MCF 10A (cell line): ENCODE results near the gene IGFN1. TPM values are rescaled to one million over a fixed set of nuclear protein-coding genes. Genes with fewer than 3 reads are reported as not detected.
"Not testable (repeated sequence)": the region's sequence is repeated elsewhere in the genome, so short reads cannot be mapped to it uniquely, and the experiment has no call there.

Source experiments
- BruUV-seq: library from RNA; stranded (reverse); fragments of 400-500 nt; replicated peaks from 2 replicates; lab custom pipeline; 2021; lab: Mats Ljungman, UMichigan
- CTCF ChIA-PET: fragments of 300-600 bp; sonication (Branson Sonifier 250); formaldehyde crosslinking; extraction: SDS; loops from one replicate; lab custom pipeline; 2021; ENCODE audit warnings: antibody characterized with exemption, inconsistent platforms; lab: Yijun Ruan, JAX
- POLR2A ChIA-PET: fragments of 300-600, 350-650 bp; sonication (Branson Sonifier 250); formaldehyde crosslinking; extraction: SDS; loops from one replicate; lab custom pipeline; 2020; ENCODE audit warnings: antibody characterized with exemption, inconsistent platforms; lab: Yijun Ruan, JAX
- DNase-seq: peaks from one replicate; pipeline ENCODE4 v3.0.0-alpha.2; 2018; ENCODE audit not compliant: unreplicated experiment
- H3K27ac Mint-ChIP-seq: one replicate; pipeline ENCODE4 v1.8.0; 2022; ENCODE audit warnings: mild to moderate bottlenecking, low read depth, mixed read lengths; ENCODE audit not compliant: unreplicated experiment
- H3K27me3 Mint-ChIP-seq: one replicate; pipeline ENCODE4 v1.8.0; 2022; ENCODE audit warnings: mixed read lengths; ENCODE audit not compliant: insufficient read depth, unreplicated experiment
- H3K36me3 Mint-ChIP-seq: one replicate; pipeline ENCODE4 v1.8.0; 2022; ENCODE audit warnings: mild to moderate bottlenecking, moderate library complexity, mixed read lengths; ENCODE audit not compliant: insufficient read depth, unreplicated experiment
- H3K4me1 Mint-ChIP-seq: one replicate; pipeline ENCODE4 v1.8.0; 2022; ENCODE audit warnings: mixed read lengths; ENCODE audit not compliant: insufficient read depth, unreplicated experiment
- H3K4me3 Mint-ChIP-seq: one replicate; pipeline ENCODE4 v1.8.0; 2022; ENCODE audit warnings: mild to moderate bottlenecking, moderate library complexity, mixed read lengths; ENCODE audit not compliant: unreplicated experiment
- H3K9me3 Mint-ChIP-seq: one replicate; pipeline ENCODE4 v1.8.0; 2022; ENCODE audit warnings: mixed read lengths; ENCODE audit not compliant: unreplicated experiment
- CTCF ChIP-seq: fragments of 200-600 bp; IDR thresholded peaks from one replicate; pipeline ENCODE4 v1.8.0; 2022; ENCODE audit warnings: antibody characterized with exemption, mild to moderate bottlenecking; ENCODE audit not compliant: unreplicated experiment
- intact Hi-C: fragments of 100-400 bp; cut with micrococcal nuclease; formaldehyde crosslinking; loops from 2 replicates; pipeline ENCODE4 v1.14.1; 2022
- total RNA-seq: library from RNA; stranded (reverse); gene quantifications from 2 replicates; pipeline ENCODE4 v1.2.3, GENCODE V29; 2022

The IGFN1 gene
- total RNA-seq, 1 experiment from 2014 or later, result 0.26 TPM

DNA sequence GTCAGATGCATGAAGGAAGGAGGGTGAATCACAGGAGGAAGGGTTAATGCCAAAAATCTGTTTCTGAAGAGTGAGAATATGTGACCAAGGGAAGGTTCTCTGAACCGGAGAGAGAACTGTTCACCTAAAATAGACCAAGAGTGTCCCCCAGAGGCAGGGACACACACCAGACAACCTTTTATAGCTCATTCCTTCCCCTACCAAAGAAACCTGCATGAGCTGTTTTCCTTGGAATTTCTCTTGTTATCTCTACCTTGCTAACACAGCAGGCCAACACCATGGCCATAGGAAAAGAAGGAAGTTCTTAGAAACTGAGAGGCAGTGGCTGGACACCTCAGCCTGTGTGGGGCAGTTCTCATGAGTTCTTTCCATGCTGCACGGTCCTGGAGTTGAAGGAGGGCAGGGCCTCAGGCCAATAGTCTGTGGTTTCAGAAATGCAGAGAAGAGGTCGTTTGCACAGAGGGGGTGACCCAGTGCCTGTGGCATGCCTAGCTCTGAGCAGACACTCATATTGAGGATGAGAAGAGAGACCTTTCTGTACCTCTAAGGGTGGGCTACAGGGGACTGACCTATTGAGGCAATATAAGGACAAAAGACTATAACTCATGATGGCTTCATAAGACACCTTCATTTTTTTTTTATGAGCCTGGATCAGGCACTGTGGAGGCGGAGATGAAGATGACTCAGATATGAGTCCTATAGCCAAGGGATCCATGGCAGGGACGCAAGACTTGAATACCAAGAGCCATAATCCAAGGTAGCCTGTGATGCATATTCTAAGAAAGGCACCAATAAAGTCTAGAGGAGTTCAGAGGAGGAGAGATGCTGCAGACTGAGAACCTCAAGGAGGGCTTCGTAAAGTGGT, 39.4 kb downstream of the IGFN1 start:
- Mint-ChIP-seq H3K27ac (no peak overlapping the region), H3K27me3 (no peaks in the 10 kb centered on the region), H3K9me3 (no peaks in the 10 kb centered on the region), H3K36me3 (no peaks in the 10 kb centered on the region), H3K4me3 (no peak overlapping the region), H3K4me1 (peaks cover 10% of the 10 kb centered on the region)
- BruUV-seq, result no TSS peak
- peak; percentile 78 for DNase-seq
- TF ChIP-seq CTCF, result no peak
- intact Hi-C loops, result no loop called here
- CTCF ChIA-PET, result interaction anchor here (0.5 to 1.5 kb wide), 14 partner anchors 12 to 1087 kb away, joined by 3 to 7 read pairs (median 3); no protein-coding TSS in a partner anchor
- POLR2A ChIA-PET, result interaction anchor here (0.7 to 1.4 kb wide), 2 partner anchors 11 to 76 kb away, joined by 3 read pairs; partner anchors contain the start of gene TMEM9

DNA sequence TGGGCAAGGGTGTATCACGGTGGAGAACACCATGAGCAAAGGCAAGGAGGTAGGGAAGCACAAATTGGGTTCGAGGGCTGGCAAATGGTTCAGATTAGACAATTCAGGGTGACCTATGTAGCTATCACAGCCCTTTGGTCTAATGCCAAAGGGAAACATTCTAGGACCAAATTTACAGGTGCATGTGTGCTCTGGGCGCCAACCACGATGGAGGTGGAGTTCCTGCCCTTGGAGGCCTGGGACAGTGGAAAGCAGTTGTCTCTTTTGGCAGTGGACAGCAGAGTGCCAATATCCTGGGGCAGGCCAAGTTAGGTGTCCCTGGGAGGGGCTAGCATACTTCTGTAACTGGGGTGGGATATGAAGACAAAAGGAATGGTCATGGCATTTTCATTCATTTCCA, 40.1 kb downstream of the IGFN1 start:
- no TSS peak for BruUV-seq
- no peak for TF ChIP-seq CTCF
- CTCF ChIA-PET, result interaction anchor here (0.6 to 1.5 kb wide), 6 partner anchors 23 to 258 kb away, joined by 3 to 7 read pairs (median 3); no protein-coding TSS in a partner anchor
- Mint-ChIP-seq H3K4me1 (peaks cover 10% of the 10 kb centered on the region), H3K4me3 (no peak overlapping the region), H3K36me3 (no peaks in the 10 kb centered on the region), H3K9me3 (no peaks in the 10 kb centered on the region), H3K27ac (no peak overlapping the region), H3K27me3 (no peaks in the 10 kb centered on the region)
- no peak for DNase-seq
- intact Hi-C loops, result no loop called here
- POLR2A ChIA-PET, result interaction anchor here (1.4 kb wide), 1 partner anchor 10 kb away, joined by 3 read pairs; no protein-coding TSS in a partner anchor

DNA sequence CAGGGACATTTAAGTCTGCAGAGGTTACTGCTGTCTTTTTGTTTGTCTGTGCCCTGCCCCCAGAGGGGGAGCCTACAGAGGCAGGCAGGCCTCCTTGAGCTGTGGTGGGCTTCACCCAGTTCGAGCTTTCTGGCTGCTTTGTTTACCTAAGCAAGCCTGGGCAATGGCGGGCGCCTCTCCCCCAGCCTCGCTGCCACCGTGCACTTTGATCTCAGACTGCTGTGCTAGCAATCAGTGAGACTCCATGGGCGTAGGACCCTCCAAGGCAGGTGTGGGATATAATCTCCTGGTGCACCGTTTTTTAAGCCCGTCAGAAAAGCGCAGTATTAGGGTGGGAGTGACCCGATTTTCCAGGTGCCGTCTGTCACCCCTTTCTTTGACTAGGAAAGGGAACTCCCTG, 49.0 kb downstream of the IGFN1 start:
- peaks cover 68% of the 10 kb centered on the region for H3K27me3 Mint-ChIP-seq
- DNase-seq, H3K4me3 Mint-ChIP-seq, POLR2A ChIA-PET, intact Hi-C loops, H3K36me3 Mint-ChIP-seq, H3K9me3 Mint-ChIP-seq, H3K27ac Mint-ChIP-seq, BruUV-seq, H3K4me1 Mint-ChIP-seq: not testable (repeated sequence)
- CTCF ChIA-PET, result interaction anchor here (7.4 kb wide), 1 partner anchor 15 kb away, joined by 62 read pairs; no protein-coding TSS in a partner anchor

DNA sequence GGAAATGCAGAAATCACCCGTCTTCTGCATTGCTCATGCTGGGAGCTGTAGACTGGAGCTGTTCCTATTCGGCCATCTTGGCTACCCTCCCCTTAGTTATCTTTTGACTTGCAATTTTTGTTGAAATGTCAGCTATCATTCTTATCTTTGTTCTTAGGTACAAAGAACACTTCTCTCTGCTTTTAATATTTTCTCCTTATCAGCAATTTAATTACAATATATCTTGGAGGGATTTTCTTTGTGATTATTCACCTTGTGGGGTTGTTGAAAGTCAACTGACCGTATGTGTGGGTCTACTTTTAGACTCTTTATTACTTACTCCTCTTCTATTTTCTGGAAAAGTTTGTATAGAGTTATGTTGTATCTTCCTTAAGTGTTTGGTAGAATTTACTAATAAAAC, 49.5 kb downstream of the IGFN1 start:
- no peak for TF ChIP-seq CTCF
- Mint-ChIP-seq H3K27ac (no peak overlapping the region), H3K4me3 (no peak overlapping the region), H3K36me3 (no peaks in the 10 kb centered on the region), H3K9me3 (no peaks in the 10 kb centered on the region), H3K4me1 (peaks cover 4% of the 10 kb centered on the region), H3K27me3 (peaks cover 68% of the 10 kb centered on the region)
- no TSS peak for BruUV-seq
- POLR2A ChIA-PET, result no interaction called here
- no peak for DNase-seq
- CTCF ChIA-PET, result interaction anchor here (2.5 to 7.4 kb wide), 2 partner anchors 14 to 122 kb away, joined by 15 to 62 read pairs; no protein-coding TSS in a partner anchor
- intact Hi-C loops, result no loop called here
